Measurements from ENCODE around the gene CELSR1. TPM values are rescaled to one million over a fixed set of nuclear protein-coding genes. Genes with fewer than 3 reads are reported as not detected.

The CELSR1 gene
- total and polyA plus RNA-seq, 8 donors, result 24.6 to 59.8 (median 33.3) TPM

GRCh38 chr22:46351131-46351735, 186.2 kb downstream of the CELSR1 start:
- intact Hi-C loops (cut with DNase I), result no loop called here
- Histone ChIP-seq H3K4me3 (no peak overlapping the region), H3K4me1 (peaks cover 2 to 4% of the 10 kb centered on the region in 2 donors), H3K27me3 (no peaks in the 10 kb centered on the region), H3K9me3 (no peaks in the 10 kb centered on the region), H3K36me3 (peaks cover 0 to 100% of the 10 kb centered on the region in 2 donors), H3K27ac (no peak overlapping the region)
- TF ChIP-seq CTCF (IDR thresholded peaks at IDR 0.05), result no peak
- DNase-seq (peak in 1 of 4 donors; percentile 60), ATAC-seq (no peak)

- H3K27me3 ChIP-seq, result no peaks in the 10 kb centered on the region
- TF ChIP-seq CTCF (IDR thresholded peaks at IDR 0.05), result no peak
- ATAC-seq (no peak), DNase-seq (peak in 1 of 4 donors; percentile 76)
- intact Hi-C loops (cut with DNase I), result no loop called here
- peaks cover 0 to 100% of the 10 kb centered on the region in 2 donors for H3K36me3 ChIP-seq
- no peak overlapping the region for H3K4me3 ChIP-seq
- H3K9me3 ChIP-seq, result no peaks in the 10 kb centered on the region
- H3K27ac ChIP-seq, result no peak overlapping the region
- H3K4me1 ChIP-seq, result peaks cover 2 to 4% of the 10 kb centered on the region in 2 donors
Measured at GRCh38 chr22:46350646-46351045, 186.8 kb downstream of the CELSR1 start.

- Histone ChIP-seq H3K4me1 (peaks cover 2 to 4% of the 10 kb centered on the region in 2 donors), H3K27ac (no peak overlapping the region), H3K4me3 (no peak overlapping the region), H3K27me3 (no peaks in the 10 kb centered on the region), H3K36me3 (peaks cover 0 to 100% of the 10 kb centered on the region in 2 donors), H3K9me3 (no peaks in the 10 kb centered on the region)
- no peak for TF ChIP-seq CTCF (IDR thresholded peaks at IDR 0.05)
- ATAC-seq (no peak), DNase-seq (no peak)
- intact Hi-C loops (cut with DNase I), result no loop called here
Measured at GRCh38 chr22:46350121-46350520, 187.3 kb downstream of the CELSR1 start.

- Histone ChIP-seq H3K36me3 (peaks cover 0 to 100% of the 10 kb centered on the region in 2 donors), H3K4me1 (peaks cover 2 to 4% of the 10 kb centered on the region in 2 donors), H3K4me3 (no peak overlapping the region), H3K9me3 (no peaks in the 10 kb centered on the region), H3K27me3 (no peaks in the 10 kb centered on the region), H3K27ac (no peak overlapping the region)
- ATAC-seq (no peak), DNase-seq (no peak)
- no peak for TF ChIP-seq CTCF (IDR thresholded peaks at IDR 0.05)
- intact Hi-C loops (cut with DNase I), result no loop called here
Measured at GRCh38 chr22:46349681-46350080, 187.7 kb downstream of the CELSR1 start.

GRCh38 chr22:46349238-46349637, 188.2 kb downstream of the CELSR1 start:
- intact Hi-C loops (cut with DNase I), result no loop called here
- no peaks in the 10 kb centered on the region for H3K9me3 ChIP-seq
- peaks cover 0 to 100% of the 10 kb centered on the region in 2 donors for H3K36me3 ChIP-seq
- H3K4me1 ChIP-seq, result peaks cover 2 to 4% of the 10 kb centered on the region in 2 donors
- H3K27me3 ChIP-seq, result no peaks in the 10 kb centered on the region
- H3K27ac ChIP-seq, result no peak overlapping the region
- ATAC-seq, result no peak
- no peak overlapping the region for H3K4me3 ChIP-seq
- DNase-seq, result peak in 1 of 4 donors; percentile 43
- no peak for TF ChIP-seq CTCF (IDR thresholded peaks at IDR 0.05)

Measured in left lung (tissue), 10 donors.